ENCODE data around the gene SV2B.

The SV2B gene

GRCh38 chr15:91345736-91346135 lies 245.7 kb downstream of the SV2B start:
- no peak overlapping the region for H2BK12ac ChIP-seq (ENCODE audit: low read length)
- H3K27me3 ChIP-seq (ENCODE audit: insufficient read depth, low read length), result no peaks in the 10 kb centered on the region
- no peak overlapping the region for H3K14ac ChIP-seq (ENCODE audit: low read length)
- no peaks in the 10 kb centered on the region for H3K79me2 ChIP-seq (ENCODE audit: control insufficient read depth, insufficient read depth, low read length, poor library complexity)
- H3K18ac ChIP-seq (ENCODE audit: low read length), result no peak overlapping the region
- H2AK5ac ChIP-seq (ENCODE audit: low read length), result no peak overlapping the region
- no peak overlapping the region for H3K4ac ChIP-seq (ENCODE audit: low read depth, low read length)
- no peaks in the 10 kb centered on the region for H3K9me3 ChIP-seq (ENCODE audit: insufficient read depth, low read depth, low read length)
- no peak overlapping the region for H4K12ac ChIP-seq (ENCODE audit: low read depth, low read length)
- no peak for DNase-seq
- H2AFZ ChIP-seq (ENCODE audit: insufficient read depth, low read length, poor library complexity), result no peak overlapping the region
- no peak overlapping the region for H2BK5ac ChIP-seq (ENCODE audit: low read depth, low read length, poor library complexity)
- H3K79me1 ChIP-seq (ENCODE audit: low read length), result no peaks in the 10 kb centered on the region
- H3K4me1 ChIP-seq (ENCODE audit: control insufficient read depth in 1 of 2, insufficient read depth in 2 of 2, low read length in 2 of 2), result no peaks in the 10 kb centered on the region
- WGBS (ENCODE audit: extremely low coverage, insufficient coverage, insufficient read length), result no CpG with 5 or more reads among the region's 5 CpGs
- no peak overlapping the region for H3K4me2 ChIP-seq (ENCODE audit: low read length)
- no peak overlapping the region for H3K9ac ChIP-seq (ENCODE audit: low read length)
- no peaks in the 10 kb centered on the region for H3K36me3 ChIP-seq (ENCODE audit: control insufficient read depth in 1 of 2, insufficient read depth in 2 of 2, low read length in 2 of 2)
- H4K8ac ChIP-seq (ENCODE audit: low read depth, low read length), result no peak overlapping the region
- H3K23ac ChIP-seq (ENCODE audit: low read length), result no peak overlapping the region
- no peak overlapping the region for H3K27ac ChIP-seq (ENCODE audit: low read depth, low read length)
- H4K91ac ChIP-seq (ENCODE audit: low read depth, low read length), result no peak overlapping the region
- no peak overlapping the region for H3K4me3 ChIP-seq (ENCODE audit: low read depth, low read length)
- no peak overlapping the region for H2BK120ac ChIP-seq (ENCODE audit: insufficient read depth, low read length, poor library complexity)

GRCh38 chr15:91346259-91346658 lies 246.2 kb downstream of the SV2B start:
- Histone ChIP-seq H4K12ac (ENCODE audit: low read depth, low read length) (no peak overlapping the region), H2BK5ac (ENCODE audit: low read depth, low read length, poor library complexity) (no peak overlapping the region), H3K9me3 (ENCODE audit: insufficient read depth, low read depth, low read length) (no peaks in the 10 kb centered on the region), H3K9ac (ENCODE audit: low read length) (no peak overlapping the region), H3K14ac (ENCODE audit: low read length) (no peak overlapping the region), H2BK12ac (ENCODE audit: low read length) (no peak overlapping the region), H3K4me2 (ENCODE audit: low read length) (no peak overlapping the region), H3K36me3 (ENCODE audit: control insufficient read depth in 1 of 2, insufficient read depth in 2 of 2, low read length in 2 of 2) (no peaks in the 10 kb centered on the region), H4K8ac (ENCODE audit: low read depth, low read length) (no peak overlapping the region), H4K91ac (ENCODE audit: low read depth, low read length) (no peak overlapping the region), H3K4me1 (ENCODE audit: control insufficient read depth in 1 of 2, insufficient read depth in 2 of 2, low read length in 2 of 2) (no peaks in the 10 kb centered on the region), H3K79me1 (ENCODE audit: low read length) (no peaks in the 10 kb centered on the region), H2AK5ac (ENCODE audit: low read length) (no peak overlapping the region), H2BK120ac (ENCODE audit: insufficient read depth, low read length, poor library complexity) (no peak overlapping the region), H3K27me3 (ENCODE audit: insufficient read depth, low read length) (no peaks in the 10 kb centered on the region), H3K4ac (ENCODE audit: low read depth, low read length) (no peak overlapping the region), H3K23ac (ENCODE audit: low read length) (no peak overlapping the region), H3K79me2 (ENCODE audit: control insufficient read depth, insufficient read depth, low read length, poor library complexity) (no peaks in the 10 kb centered on the region), H2AFZ (ENCODE audit: insufficient read depth, low read length, poor library complexity) (no peak overlapping the region), H3K4me3 (ENCODE audit: low read depth, low read length) (no peak overlapping the region), H3K18ac (ENCODE audit: low read length) (no peak overlapping the region), H3K27ac (ENCODE audit: low read depth, low read length) (no peak overlapping the region)
- no peak for DNase-seq
- WGBS (ENCODE audit: extremely low coverage, insufficient coverage, insufficient read length), result no CpG with 5 or more reads among the region's 2 CpGs

GRCh38 chr15:91348752-91349500 lies 248.9 kb downstream of the SV2B start:
- Histone ChIP-seq H3K79me1 (ENCODE audit: low read length) (no peaks in the 10 kb centered on the region), H2AK5ac (ENCODE audit: low read length) (no peak overlapping the region), H2BK12ac (ENCODE audit: low read length) (no peak overlapping the region), H3K14ac (ENCODE audit: low read length) (no peak overlapping the region), H2BK5ac (ENCODE audit: low read depth, low read length, poor library complexity) (no peak overlapping the region), H3K23ac (ENCODE audit: low read length) (no peak overlapping the region), H3K18ac (ENCODE audit: low read length) (no peak overlapping the region), H4K91ac (ENCODE audit: low read depth, low read length) (no peak overlapping the region), H2AFZ (ENCODE audit: insufficient read depth, low read length, poor library complexity) (no peak overlapping the region), H3K79me2 (ENCODE audit: control insufficient read depth, insufficient read depth, low read length, poor library complexity) (no peaks in the 10 kb centered on the region), H3K9me3 (ENCODE audit: insufficient read depth, low read depth, low read length) (no peaks in the 10 kb centered on the region), H3K4me2 (ENCODE audit: low read length) (no peak overlapping the region), H3K27ac (ENCODE audit: low read depth, low read length) (no peak overlapping the region), H3K4ac (ENCODE audit: low read depth, low read length) (no peak overlapping the region), H3K4me1 (ENCODE audit: control insufficient read depth in 1 of 2, insufficient read depth in 2 of 2, low read length in 2 of 2) (no peaks in the 10 kb centered on the region), H4K8ac (ENCODE audit: low read depth, low read length) (no peak overlapping the region), H3K27me3 (ENCODE audit: insufficient read depth, low read length) (no peaks in the 10 kb centered on the region), H3K9ac (ENCODE audit: low read length) (no peak overlapping the region), H4K12ac (ENCODE audit: low read depth, low read length) (no peak overlapping the region), H2BK120ac (ENCODE audit: insufficient read depth, low read length, poor library complexity) (no peak overlapping the region), H3K4me3 (ENCODE audit: low read depth, low read length) (no peak overlapping the region), H3K36me3 (ENCODE audit: control insufficient read depth in 1 of 2, insufficient read depth in 2 of 2, low read length in 2 of 2) (no peaks in the 10 kb centered on the region)
- no peak for DNase-seq
- WGBS (ENCODE audit: extremely low coverage, insufficient coverage, insufficient read length), result no CpG with 5 or more reads among the region's 3 CpGs
